ENCODE results near the gene MAN2A2. TPM values are rescaled to one million over a fixed set of nuclear protein-coding genes. Genes with fewer than 3 reads are reported as not detected.
"Not testable (repeated sequence)": the region's sequence is repeated elsewhere in the genome, so short reads cannot be mapped to it uniquely, and the experiment has no call there.

Gene MAN2A2
- total RNA-seq, 3 donors from 2014 or later: 38.2 to 58.0 (median 56.9) TPM

DNA sequence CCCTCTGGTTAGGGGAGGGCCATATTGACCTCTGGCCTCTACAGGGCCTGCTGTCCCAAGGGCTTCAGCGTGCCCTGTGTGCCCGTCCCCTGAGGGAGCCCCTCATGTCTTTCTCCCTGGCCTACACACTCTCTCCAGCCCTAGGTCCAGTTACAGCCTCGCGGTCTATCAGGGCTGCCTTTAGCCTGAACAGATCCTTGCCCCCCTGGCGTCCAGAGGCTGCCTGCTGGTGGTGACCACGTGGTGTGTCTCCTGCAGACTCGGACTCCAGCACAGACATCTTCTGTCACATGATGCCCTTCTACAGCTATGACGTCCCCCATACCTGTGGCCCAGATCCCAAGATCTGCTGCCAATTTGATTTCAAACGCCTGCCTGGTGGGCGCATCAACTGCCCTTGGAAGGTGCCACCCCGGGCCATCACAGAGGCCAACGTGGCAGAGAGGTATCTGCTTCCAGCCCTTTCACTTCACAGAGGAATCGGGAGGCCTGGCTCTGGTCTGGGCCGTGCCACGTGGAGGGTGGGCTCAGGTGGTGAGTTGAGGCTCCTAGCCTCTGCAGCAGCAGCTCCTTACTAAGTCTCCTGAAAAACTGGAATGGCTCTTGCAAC is 4.1 kb downstream of the MAN2A2 start:
- Histone ChIP-seq H3K4me3 (no peak overlapping the region), H3K36me3 (peaks cover 10% of the 10 kb centered on the region), H3K27ac (peak overlapping the region; percentile 46 to 67), H3K9me3 (no peaks in the 10 kb centered on the region), H3K27me3 (no peaks in the 10 kb centered on the region), H3K4me1 (peaks cover 0 to 7% of the 10 kb centered on the region in 2 donors)
- TF ChIP-seq POLR2AphosphoS5 (IDR thresholded peaks at IDR 0.05) (no peak), POLR2A (IDR thresholded peaks at IDR 0.05) (no peak)
- TF ChIP-seq, protein P1, sequence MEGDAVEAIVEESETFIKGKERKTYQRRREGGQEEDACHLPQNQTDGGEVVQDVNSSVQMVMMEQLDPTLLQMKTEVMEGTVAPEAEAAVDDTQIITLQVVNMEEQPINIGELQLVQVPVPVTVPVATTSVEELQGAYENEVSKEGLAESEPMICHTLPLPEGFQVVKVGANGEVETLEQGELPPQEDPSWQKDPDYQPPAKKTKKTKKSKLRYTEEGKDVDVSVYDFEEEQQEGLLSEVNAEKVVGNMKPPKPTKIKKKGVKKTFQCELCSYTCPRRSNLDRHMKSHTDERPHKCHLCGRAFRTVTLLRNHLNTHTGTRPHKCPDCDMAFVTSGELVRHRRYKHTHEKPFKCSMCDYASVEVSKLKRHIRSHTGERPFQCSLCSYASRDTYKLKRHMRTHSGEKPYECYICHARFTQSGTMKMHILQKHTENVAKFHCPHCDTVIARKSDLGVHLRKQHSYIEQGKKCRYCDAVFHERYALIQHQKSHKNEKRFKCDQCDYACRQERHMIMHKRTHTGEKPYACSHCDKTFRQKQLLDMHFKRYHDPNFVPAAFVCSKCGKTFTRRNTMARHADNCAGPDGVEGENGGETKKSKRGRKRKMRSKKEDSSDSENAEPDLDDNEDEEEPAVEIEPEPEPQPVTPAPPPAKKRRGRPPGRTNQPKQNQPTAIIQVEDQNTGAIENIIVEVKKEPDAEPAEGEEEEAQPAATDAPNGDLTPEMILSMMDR (IDR thresholded peaks at IDR 0.05): no peak
- no peak for DNase-seq (ENCODE audit: low spot score in 2 of 2)
- intact Hi-C loops (cut with DNase I; ENCODE audit: low total_unique reads): no loop called here

DNA sequence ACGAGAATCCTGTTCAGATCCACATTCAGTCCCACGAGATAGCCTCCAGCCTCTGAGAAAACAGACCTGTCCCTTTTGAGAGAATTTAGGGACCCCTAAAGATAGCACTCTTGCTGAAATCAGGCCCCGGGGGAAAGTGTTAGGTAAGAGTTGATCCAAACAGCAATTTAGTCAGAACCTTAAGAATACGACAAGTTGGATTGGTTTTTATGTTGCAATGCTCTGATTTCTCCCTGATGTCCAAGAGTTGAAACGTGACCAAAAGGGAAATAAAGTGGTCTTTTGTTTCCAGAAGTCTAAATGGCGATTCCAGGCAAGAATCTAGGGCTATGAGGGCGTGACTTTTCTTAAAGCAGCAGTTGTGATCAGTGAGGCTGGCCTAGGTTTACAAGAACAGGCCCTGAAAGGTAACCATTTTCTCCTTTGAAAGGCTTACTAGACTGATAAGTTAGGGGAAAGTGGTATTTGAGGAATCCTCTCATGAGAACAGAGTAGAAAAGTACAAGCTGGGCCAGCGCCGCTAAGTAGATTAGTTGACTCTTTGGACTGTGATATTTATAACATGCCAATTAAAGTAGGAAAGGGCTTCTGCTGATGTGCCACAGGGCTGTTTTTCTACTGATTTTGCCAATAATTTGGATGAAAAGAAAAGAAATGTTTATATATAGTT is 4.9 kb downstream of the MAN2A2 start:
- no peak for TF ChIP-seq POLR2A (IDR thresholded peaks at IDR 0.05)
- TF ChIP-seq, protein P1 (IDR thresholded peaks at IDR 0.05): no peak
- Histone ChIP-seq H3K9me3 (no peaks in the 10 kb centered on the region), H3K4me3 (no peak overlapping the region), H3K4me1 (peaks cover 0 to 7% of the 10 kb centered on the region in 2 donors), H3K27ac (peak overlapping the region; percentile 46 to 67), H3K36me3 (peaks cover 18% of the 10 kb centered on the region), H3K27me3 (no peaks in the 10 kb centered on the region)
- no peak for DNase-seq (ENCODE audit: low spot score in 2 of 2)
- intact Hi-C loops (cut with DNase I; ENCODE audit: low total_unique reads): no loop called here

DNA sequence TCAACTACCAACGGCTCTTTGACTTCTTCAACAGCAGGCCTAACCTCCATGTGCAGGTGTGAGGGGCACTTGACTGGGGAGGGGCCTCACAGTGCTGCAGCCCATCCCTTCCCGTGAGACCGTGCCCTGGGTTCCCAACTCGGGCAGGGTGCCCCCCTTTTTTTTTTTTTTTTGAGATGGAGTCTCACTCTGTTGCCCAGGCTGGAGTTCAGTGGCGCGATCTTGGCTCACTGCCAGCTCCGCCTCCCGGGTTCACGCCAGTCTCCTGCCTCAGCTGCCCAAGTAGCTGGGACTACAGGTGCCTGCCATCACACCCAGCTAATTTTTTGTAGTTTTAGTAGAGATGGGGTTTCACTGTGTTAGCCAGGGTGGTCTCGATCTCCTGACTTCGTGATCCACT is 6.3 kb downstream of the MAN2A2 start:
- DNase-seq (ENCODE audit: low spot score in 2 of 2); H3K4me1 ChIP-seq; intact Hi-C loops (cut with DNase I; ENCODE audit: low total_unique reads); H3K9me3 ChIP-seq; H3K27ac ChIP-seq; H3K4me3 ChIP-seq; H3K27me3 ChIP-seq: not testable (repeated sequence)
- H3K36me3 ChIP-seq: peaks cover 25% of the 10 kb centered on the region

DNA sequence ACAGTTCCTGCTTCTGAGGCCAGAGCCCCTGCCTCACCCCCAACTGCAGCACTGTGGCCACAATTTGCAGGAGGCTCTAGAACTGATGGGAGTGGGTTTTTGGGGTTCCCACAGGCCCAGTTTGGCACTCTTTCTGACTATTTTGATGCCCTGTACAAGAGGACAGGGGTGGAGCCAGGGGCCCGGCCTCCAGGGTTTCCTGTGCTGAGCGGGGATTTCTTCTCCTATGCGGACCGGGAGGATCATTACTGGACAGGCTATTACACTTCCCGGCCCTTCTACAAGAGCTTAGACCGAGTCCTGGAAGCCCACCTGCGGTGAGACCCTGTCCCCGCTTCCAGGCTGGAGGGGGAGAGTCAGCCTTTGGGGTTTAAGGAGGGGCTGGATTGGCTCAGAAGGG is 6.9 kb downstream of the MAN2A2 start:
- peaks cover 25% of the 10 kb centered on the region for H3K36me3 ChIP-seq
- H3K4me1 ChIP-seq: no peaks in the 10 kb centered on the region
- TF ChIP-seq POLR2A (IDR thresholded peaks at IDR 0.05) (no peak), POLR2AphosphoS5 (IDR thresholded peaks at IDR 0.05) (no peak)
- TF ChIP-seq, protein P1 (IDR thresholded peaks at IDR 0.05): no peak
- H3K27ac ChIP-seq: no peak overlapping the region
- H3K9me3 ChIP-seq: no peaks in the 10 kb centered on the region
- DNase-seq (ENCODE audit: low spot score in 2 of 2): no peak
- H3K27me3 ChIP-seq: no peaks in the 10 kb centered on the region
- intact Hi-C loops (cut with DNase I; ENCODE audit: low total_unique reads): no loop called here
- no peak overlapping the region for H3K4me3 ChIP-seq

DNA sequence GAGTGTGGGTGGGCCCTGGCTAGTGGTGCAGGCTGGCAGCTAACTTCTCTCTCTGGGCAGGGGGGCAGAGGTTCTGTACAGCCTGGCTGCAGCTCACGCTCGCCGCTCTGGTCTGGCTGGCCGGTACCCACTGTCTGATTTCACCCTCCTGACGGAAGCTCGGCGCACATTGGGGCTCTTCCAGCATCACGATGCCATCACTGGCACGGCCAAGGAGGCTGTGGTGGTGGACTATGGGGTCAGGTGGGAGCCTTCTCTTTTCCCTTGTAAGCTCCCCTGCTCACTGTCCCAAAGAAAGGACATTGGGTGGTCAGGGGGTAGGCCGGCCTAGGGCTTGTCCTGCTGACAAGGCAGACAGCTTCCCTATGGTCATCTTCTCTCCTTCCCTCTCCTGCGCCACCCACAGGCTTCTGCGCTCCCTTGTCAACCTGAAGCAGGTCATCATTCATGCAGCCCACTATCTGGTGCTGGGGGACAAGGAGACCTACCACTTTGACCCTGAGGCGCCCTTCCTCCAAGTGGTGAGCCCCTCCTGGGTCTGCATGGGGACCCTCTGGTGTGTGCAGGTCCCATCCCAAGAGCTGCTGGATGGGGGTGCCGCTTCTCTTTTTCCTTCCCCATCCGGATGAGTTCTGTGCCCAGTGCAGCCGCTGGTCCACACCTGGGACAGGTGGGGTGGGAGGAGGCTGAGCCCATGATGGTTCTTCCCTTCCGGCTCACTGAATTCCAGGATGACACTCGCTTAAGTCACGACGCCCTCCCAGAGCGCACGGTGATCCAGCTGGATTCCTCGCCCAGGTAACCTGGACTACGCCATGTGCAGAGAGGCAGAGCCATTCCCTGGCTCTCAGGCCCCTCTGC is 7.6 kb downstream of the MAN2A2 start:
- H3K36me3 ChIP-seq: peaks cover 25% of the 10 kb centered on the region
- no peaks in the 10 kb centered on the region for H3K27me3 ChIP-seq
- H3K27ac ChIP-seq: no peak overlapping the region
- TF ChIP-seq, protein P1 (IDR thresholded peaks at IDR 0.05): no peak
- TF ChIP-seq POLR2A (IDR thresholded peaks at IDR 0.05): no peak
- TF ChIP-seq POLR2AphosphoS5 (IDR thresholded peaks at IDR 0.05): no peak
- H3K4me1 ChIP-seq: no peaks in the 10 kb centered on the region
- no peak overlapping the region for H3K4me3 ChIP-seq
- intact Hi-C loops (cut with DNase I; ENCODE audit: low total_unique reads): no loop called here
- DNase-seq (ENCODE audit: low spot score in 2 of 2): no peak
- no peaks in the 10 kb centered on the region for H3K9me3 ChIP-seq
